ENCODE measurements around the gene PALMD.

PALMD gene

DNA sequence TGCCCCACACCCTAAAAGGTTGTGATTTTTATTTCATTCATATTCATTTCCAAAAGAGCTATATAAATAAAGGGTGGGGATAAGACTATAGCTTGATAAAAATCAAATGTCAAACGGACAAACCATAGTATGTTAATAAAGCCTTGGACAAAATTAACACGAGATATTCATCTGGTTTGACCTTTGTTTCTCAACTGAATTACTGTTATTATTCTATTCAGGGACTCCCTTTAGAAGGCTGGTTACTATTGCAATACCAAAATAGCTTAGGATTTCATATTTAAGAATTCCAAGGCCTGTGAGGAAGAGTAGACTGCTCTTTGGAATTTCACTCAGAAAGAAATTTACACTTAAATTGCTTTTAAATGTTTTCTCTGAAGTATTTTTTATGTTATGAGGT lies 10.2 kb upstream of the PALMD start:
- no peak for DNase-seq (ENCODE audit: low read depth, low spot score)

DNA sequence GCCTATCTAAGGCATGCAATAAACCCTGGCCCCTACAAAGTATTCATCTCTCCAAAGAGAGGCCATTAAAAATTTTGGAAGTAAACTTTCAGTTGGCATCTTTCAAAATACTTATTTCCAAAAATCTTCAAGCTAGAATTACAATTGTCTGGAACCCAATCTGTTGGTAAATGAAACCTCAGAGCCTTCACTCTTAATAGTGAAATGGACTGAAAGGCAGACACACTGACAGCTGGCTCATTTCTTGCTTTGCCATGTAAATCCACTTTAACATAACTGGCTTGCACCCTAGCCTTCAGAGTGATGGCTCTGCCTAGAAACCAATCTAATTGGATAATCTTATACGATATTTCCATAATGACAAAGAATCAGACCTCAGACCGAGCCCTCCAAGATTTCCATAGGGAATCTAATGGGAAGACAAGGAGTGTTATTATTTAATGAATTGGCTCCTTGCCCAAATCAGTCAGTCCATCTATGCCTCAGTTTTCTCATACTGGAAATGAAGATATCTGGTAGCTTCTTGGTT lies 9.2 kb upstream of the PALMD start:
- no peak for DNase-seq (ENCODE audit: low read depth, low spot score)

GRCh38 chr1:99638853-99639252 lies 7.1 kb upstream of the PALMD start:
- DNase-seq (ENCODE audit: low read depth, low spot score): no peak

DNA sequence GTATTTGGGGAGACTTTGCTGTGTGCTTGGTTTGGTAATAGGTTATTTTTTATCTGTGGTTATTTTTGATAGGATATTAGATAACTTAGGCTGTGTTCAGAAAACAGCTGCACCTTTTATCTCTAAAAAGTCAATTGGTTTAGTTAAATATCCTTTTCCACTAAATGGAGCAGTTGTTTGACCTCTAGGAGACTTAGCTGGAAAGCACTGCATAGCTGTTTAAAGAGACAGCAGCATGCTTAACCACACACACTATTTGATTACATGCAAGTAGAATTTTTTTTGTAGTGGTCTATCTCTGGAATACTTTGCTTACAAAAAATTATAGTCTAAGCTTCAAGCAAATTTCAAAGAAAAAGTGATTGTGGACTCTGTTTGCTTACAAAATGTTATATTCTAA lies 6.5 kb upstream of the PALMD start:
- DNase-seq (ENCODE audit: low read depth, low spot score): no peak

DNA sequence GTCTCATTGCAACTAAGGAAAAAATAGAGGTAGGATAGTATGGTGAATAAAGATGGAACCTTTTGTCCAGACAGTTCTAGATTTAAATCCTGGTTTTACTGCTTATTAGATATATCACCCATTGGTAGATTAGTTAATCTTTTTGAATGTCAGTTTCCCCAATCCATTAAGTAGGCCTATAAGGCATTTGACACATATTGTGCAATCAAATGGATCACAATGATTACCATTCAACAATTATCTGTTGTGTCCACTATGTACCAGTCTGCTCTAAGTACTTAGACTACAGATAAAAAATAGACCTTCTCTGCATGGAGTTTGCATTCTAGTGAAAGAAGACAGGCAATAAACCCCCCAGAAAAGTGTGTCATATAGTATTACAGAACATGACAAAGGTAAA lies 6.0 kb upstream of the PALMD start:
- no peak for DNase-seq (ENCODE audit: low read depth, low spot score)

DNA sequence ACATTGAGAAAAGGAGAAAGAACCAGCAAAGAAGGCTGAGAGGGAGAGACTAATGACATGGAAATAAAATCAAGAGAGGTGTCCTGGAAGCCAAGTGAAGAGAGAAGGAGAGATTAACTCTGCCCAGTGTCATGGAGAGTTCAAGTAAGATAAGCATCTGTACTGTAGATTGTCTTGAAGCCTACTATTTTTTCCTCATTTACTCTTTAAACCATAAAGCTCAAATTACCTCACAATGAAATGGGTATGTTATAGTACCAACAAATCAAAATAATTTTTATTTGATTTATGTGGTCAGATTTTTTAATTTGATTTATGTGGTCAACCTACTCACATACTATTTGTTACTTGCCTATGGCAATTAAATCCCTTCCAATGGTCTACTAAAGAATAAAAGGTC lies 5.2 kb upstream of the PALMD start:
- DNase-seq (ENCODE audit: low read depth, low spot score): no peak

- no peak for DNase-seq (ENCODE audit: low read depth, low spot score)
Measured at GRCh38 chr1:99641558-99641957, 4.4 kb upstream of the PALMD start.

GRCh38 chr1:99642053-99642452 lies 3.9 kb upstream of the PALMD start:
- DNase-seq (ENCODE audit: low read depth, low spot score): no peak

DNA sequence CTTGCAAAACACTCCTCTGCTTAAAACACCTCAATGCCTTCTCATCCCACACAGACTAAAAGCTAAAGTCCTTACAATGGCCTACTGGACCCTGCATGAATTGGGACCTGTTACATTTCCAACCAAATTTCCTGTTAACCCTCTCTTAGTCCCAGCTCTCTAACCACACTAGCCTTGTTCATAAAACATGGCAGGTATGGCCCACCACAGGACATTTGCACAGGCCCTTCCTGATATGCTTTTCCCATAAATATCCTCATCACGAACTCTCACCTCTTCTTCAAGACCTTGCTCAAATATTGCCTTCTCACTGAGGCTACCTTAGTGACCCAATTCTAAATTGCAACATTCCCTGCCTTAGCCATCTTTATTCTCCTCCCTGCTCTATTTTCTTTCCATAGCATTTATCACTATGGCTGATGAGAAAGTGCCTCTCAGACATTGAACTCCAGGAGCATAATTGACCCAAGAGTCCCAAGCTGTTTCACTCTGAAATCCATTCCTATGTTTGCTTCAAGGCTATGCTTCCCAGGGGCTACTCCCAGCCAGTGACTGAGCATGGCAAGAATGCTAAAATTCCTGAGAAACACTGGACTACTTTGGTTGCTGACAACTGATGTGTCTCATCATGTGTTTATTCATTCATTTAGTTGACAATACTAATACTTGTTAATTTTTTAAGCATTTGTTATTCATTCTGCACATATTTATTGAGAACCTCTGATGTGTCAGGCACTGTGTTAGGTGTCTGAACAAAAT lies 2.7 kb upstream of the PALMD start:
- DNase-seq (ENCODE audit: low read depth, low spot score): no peak

GRCh38 chr1:99644279-99645004 lies 1.5 kb upstream of the PALMD start:
- no peak for DNase-seq (ENCODE audit: low read depth, low spot score)

DNA sequence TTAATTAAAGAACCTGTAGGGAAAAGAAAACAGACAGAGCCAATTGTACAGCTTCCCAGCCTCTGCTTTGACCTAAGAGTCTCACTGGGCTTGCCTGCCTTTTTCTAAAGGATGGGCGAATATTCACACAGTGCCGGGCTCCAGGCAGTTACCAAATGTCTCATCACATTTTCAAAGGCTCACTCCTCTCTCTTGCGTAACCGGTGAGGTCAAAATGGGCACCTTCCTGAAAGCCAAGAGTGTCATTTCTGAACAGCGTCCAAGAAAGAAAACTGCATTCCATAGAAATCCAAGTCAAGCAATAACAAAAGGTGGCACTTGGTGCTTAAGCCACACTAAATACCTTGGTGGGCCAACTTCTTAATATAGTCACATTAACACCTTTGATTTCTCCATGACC lies 710 bp upstream of the PALMD start:
- DNase-seq (ENCODE audit: low read depth, low spot score): no peak

- no peak for DNase-seq (ENCODE audit: low read depth, low spot score)
Measured at GRCh38 chr1:99646868-99647267, 955 bp downstream of the PALMD start.

- no peak for DNase-seq (ENCODE audit: low read depth, low spot score)
Measured at GRCh38 chr1:99647490-99647889, 1.6 kb downstream of the PALMD start.

DNA sequence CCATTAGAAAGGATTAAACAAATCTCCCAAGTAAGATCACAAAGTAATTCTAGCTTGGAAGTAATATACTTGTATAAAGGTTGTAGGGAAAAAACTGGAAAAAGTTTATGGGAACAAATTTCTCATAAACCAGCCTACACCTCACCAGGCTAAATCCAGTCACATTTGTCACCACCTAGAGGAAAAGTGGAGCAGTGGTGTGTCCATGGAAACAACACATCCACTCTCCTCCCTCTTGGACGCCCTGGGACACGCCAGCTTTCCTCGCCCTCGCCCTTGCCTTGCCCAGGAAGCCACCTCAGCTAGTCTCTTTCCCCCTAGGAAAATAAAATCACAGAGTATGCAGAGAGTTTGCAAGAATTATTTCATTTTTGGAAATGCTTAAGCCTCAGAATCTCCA lies 2.2 kb downstream of the PALMD start:
- DNase-seq (ENCODE audit: low read depth, low spot score): no peak

DNA sequence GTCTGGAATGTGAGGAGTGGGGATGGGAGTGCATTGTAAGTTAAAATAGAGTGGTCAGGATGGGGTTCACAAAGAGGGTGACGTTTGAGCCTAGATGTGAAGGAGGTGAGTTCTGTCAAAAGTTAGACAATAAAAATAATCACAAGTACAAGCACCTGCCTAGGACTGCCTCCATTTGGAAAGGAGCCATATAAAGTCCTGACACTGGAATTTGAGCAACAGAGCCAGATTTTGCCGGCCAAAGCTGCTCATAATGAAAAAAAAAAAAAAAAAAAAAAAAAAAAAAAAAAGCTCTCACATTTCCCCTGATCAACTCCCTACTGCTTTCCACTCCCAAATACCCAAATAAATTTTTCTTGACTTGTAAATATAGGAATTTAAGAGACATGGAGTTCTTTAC lies 4.1 kb downstream of the PALMD start:
- DNase-seq (ENCODE audit: low read depth, low spot score): no peak

DNA sequence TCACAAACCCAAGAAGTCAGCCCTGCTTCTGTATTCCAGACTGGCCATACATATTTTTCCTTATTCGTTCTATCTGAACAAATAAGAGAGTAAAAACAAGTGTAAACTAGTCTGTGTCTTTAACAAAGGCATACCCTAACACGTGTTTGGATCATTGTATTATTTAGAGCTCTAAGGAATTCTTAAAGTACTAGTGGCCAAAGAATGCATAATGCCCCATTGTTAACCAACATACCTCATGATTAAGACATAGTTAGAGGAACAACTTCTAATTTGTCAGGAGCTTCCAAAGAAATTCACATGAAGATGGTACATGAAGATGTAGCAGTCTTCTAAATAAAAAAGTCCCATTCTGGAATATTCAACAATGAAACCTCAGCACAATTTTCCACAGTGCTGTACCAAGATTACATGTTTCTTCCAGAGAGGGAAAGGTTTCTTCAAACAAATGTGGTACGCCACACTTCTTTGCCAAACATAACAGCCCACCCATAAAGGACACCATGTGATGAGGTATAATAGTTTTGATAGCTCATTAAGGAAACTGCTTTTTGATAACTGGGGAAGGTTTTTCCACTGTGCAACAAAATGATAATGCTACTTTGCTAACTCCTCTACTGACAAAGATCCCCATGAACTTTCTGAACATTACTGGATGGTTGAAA lies 5.0 kb downstream of the PALMD start:
- no peak for DNase-seq (ENCODE audit: low read depth, low spot score)

DNA sequence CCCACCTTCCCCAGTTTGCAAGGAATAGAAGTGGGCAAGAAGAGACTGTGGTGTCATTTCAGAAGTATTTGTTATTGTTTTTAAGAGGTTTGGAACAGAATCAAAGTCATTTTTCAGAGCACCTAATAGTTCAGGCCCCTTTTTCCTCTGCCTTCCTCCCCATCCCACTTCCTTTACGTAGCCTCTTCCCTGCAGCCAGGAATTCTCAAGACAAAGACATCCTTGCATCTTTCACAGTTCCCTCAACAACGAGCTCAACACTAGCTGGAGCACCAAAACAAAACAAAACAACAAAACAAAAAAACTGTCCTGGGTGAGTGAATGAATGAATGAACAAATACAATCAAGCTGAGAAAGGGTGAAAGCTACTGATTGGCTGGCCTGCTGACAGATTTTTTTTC lies 7.0 kb downstream of the PALMD start:
- no peak for DNase-seq (ENCODE audit: low read depth, low spot score)

- no peak for DNase-seq (ENCODE audit: low read depth, low spot score)
Measured at GRCh38 chr1:99655376-99655775, 9.5 kb downstream of the PALMD start.

DNA sequence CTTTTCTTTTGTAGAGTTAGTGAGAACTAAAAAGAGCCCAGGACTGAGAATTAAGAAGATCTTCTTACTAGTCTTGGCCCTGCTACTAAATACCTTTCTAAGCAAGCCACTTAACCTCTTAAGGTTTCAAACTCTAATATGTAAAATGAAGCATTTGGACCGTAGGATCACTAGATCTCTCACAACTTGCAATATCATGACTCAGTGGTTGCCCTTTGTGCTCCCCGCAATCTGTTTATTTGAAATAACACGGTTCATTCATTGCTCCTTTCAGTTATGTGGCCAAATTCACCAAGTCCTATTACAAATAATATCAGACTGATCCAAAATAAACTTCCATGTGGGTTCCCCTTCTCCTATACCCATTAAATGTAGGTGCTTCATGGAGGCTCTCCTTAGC lies 10.8 kb downstream of the PALMD start:
- no peak for DNase-seq (ENCODE audit: low read depth, low spot score)

GRCh38 chr1:99657213-99658030 lies 11.5 kb downstream of the PALMD start:
- DNase-seq (ENCODE audit: low read depth, low spot score): no peak

- no peak for DNase-seq (ENCODE audit: low read depth, low spot score)
Measured at GRCh38 chr1:99658031-99658290, 12.0 kb downstream of the PALMD start.

- no peak for DNase-seq (ENCODE audit: low read depth, low spot score)
Measured at GRCh38 chr1:99659755-99660210, 13.9 kb downstream of the PALMD start.
